PC-3 (cell line): ENCODE data around the gene MT1B. TPM values are rescaled to one million over a fixed set of nuclear protein-coding genes. Genes with fewer than 3 reads are reported as not detected.

Experiments
- ATAC-seq: fragments of 200-7000 bp; cut with Tn5 transposase; 2 replicates; pipeline ENCODE4 v1.9.1; 2020; ENCODE audit warnings: mild to moderate bottlenecking, moderate library complexity
- BruUV-seq: library from RNA; stranded (reverse); fragments of 400-500 nt; replicated peaks from 2 replicates; lab custom pipeline; 2021; lab: Mats Ljungman, UMichigan
- CTCF ChIA-PET: fragments of 300-600 bp; sonication (Branson Sonifier 250); formaldehyde crosslinking; loops from one replicate; lab custom pipeline; 2022; ENCODE audit warnings: antibody characterized with exemption; lab: Charles Lee
- POLR2A ChIA-PET: fragments of 300-600 bp; sonication (Branson Sonifier 250); formaldehyde crosslinking; loops from one replicate; lab custom pipeline; 2022; ENCODE audit warnings: antibody characterized with exemption; ENCODE audit not compliant: unreplicated experiment; lab: Charles Lee
- DNase-seq: peaks from one replicate; pipeline ENCODE4 v3.0.0-alpha.2; 2015
- H2AFZ ChIP-seq: fragments of 300-600 bp; sonication (generic); 2 replicates; pipeline ENCODE4 v1.6.0; 2016; ENCODE audit warnings: antibody characterized with exemption, low read length
- H3F3A ChIP-seq: fragments of 300-600 bp; sonication (generic); one replicate; pipeline ENCODE4 v1.6.0; 2017; ENCODE audit warnings: antibody characterized with exemption, low read length, control low read depth, mild to moderate bottlenecking; ENCODE audit not compliant: unreplicated experiment
- H3K27ac ChIP-seq: fragments of 300-600 bp; sonication (generic); 2 replicates; pipeline ENCODE4 v1.5.1; 2016; ENCODE audit warnings: mild to moderate bottlenecking, low read length
- H3K27me3 ChIP-seq: fragments of 300-600 bp; sonication (generic); 2 replicates; pipeline ENCODE4 v1.6.1; 2016; ENCODE audit warnings: low read length, mixed read lengths
- H3K36me3 ChIP-seq: fragments of 300-600 bp; sonication (generic); 2 replicates; pipeline ENCODE4 v1.6.1; 2016; ENCODE audit warnings: low read depth, mixed run types, low read length, mixed read lengths
- H3K4me1 ChIP-seq: fragments of 300-600 bp; sonication (generic); 2 replicates; pipeline ENCODE4 v1.5.1; 2016; ENCODE audit warnings: low read length; ENCODE audit not compliant: insufficient read depth
- H3K4me2 ChIP-seq: fragments of 300-600 bp; sonication (generic); 2 replicates; pipeline ENCODE4 v1.6.0; 2016; ENCODE audit warnings: low read length
- H3K4me3 ChIP-seq: fragments of 300-600 bp; sonication (generic); 2 replicates; pipeline ENCODE4 v1.5.1; 2016; ENCODE audit warnings: mild to moderate bottlenecking, low read length, mixed read lengths
- H3K79me2 ChIP-seq: fragments of 300-600 bp; sonication (generic); 2 replicates; pipeline ENCODE4 v1.6.1; 2017; ENCODE audit warnings: low read length, mixed read lengths
- H3K9ac ChIP-seq: fragments of 300-600 bp; sonication (generic); 2 replicates; pipeline ENCODE4 v1.6.0; 2016; ENCODE audit warnings: mild to moderate bottlenecking, low read length
- H3K9me2 ChIP-seq: fragments of 300-600 bp; sonication (generic); replicated peaks from 2 replicates; pipeline ENCODE4 v1.6.1; 2016; ENCODE audit warnings: mixed run types, low read length, mixed read lengths
- H3K9me3 ChIP-seq: fragments of 300-600 bp; sonication (generic); 2 replicates; pipeline ENCODE4 v1.6.1; 2016; ENCODE audit warnings: low read length, mixed read lengths
- H4K20me1 ChIP-seq: fragments of 300-600 bp; sonication (generic); 2 replicates; pipeline ENCODE4 v1.6.1; 2016; ENCODE audit warnings: low read length, mixed read lengths
- CTCF ChIP-seq: fragments of 300-600 bp; sonication (generic); conservative IDR thresholded peaks from 2 replicates; pipeline ENCODE4 v1.5.1; 2017; ENCODE audit warnings: antibody characterized with exemption, low read depth, mild to moderate bottlenecking, low read length
- EZH2 ChIP-seq: fragments of 300-600 bp; sonication (generic); IDR thresholded peaks from one replicate; pipeline ENCODE4 v1.6.1; 2017; ENCODE audit warnings: antibody characterized with exemption, mild to moderate bottlenecking, low read length; ENCODE audit not compliant: unreplicated experiment
- EZH2phosphoT487 ChIP-seq: fragments of 300-600 bp; sonication (generic); IDR thresholded peaks from 2 replicates; pipeline ENCODE4 v1.6.1; 2018; ENCODE audit warnings: mild to moderate bottlenecking, antibody characterized with exemption, low read length, borderline replicate concordance
- intact Hi-C: fragments of 100-400 bp; cut with micrococcal nuclease; formaldehyde crosslinking; loops from 2 replicates; pipeline ENCODE4 v1.9.0; 2023
- total RNA-seq: library from RNA; depleted of rRNA; stranded (reverse); fragments of >200 nt; gene quantifications from 2 replicates; pipeline ENCODE4 v1.2.3, GENCODE V29; 2014

The MT1B gene
- total RNA-seq, 1 experiment from 2014 or later = not detected

GRCh38 chr16:56632156-56632847 lies 19.4 kb upstream of the MT1B start, which contains the start of gene MT1M:
MT1M (plus strand) TSS chr16:56632659; CDS start chr16:56632732, 73 bp downstream.
- no peaks in the 10 kb centered on the region for H3F3A ChIP-seq
- no peaks in the 10 kb centered on the region for H3K27me3 ChIP-seq
- intact Hi-C loops = no loop called here
- H3K27ac ChIP-seq = no peak within 1 kb of the TSS
- no peaks in the 10 kb centered on the region for H3K9me3 ChIP-seq
- DNase-seq = peak; percentile 22
- POLR2A ChIA-PET = no interaction called here
- no peaks in the 10 kb centered on the region for H4K20me1 ChIP-seq
- H3K79me2 ChIP-seq = no peaks in the 10 kb centered on the region
- no peaks in the 10 kb centered on the region for H3K36me3 ChIP-seq
- CTCF ChIA-PET = no interaction called here
- H3K4me2 ChIP-seq = peak within 1 kb of the TSS; percentile 80
- ATAC-seq = peak; percentile 79
- no peaks in the 10 kb centered on the region; the same call in 1 of the 2 replicates for H3K4me1 ChIP-seq
- no peak for TF ChIP-seq CTCF
- no peak for TF ChIP-seq EZH2phosphoT487
- no peak for TF ChIP-seq EZH2
- peak within 1 kb of the TSS; percentile 91 for H2AFZ ChIP-seq
- no TSS peak for BruUV-seq
- no peaks in the 10 kb centered on the region for H3K9me2 ChIP-seq
- peak within 1 kb of the TSS; percentile 27; the same call in 1 of the 2 replicates for H3K9ac ChIP-seq
- peak within 1 kb of the TSS; percentile 67 for H3K4me3 ChIP-seq

GRCh38 chr16:56632848-56633365 lies 18.8 kb upstream of the MT1B start:
- Histone ChIP-seq H3K4me2 (peak overlapping the region; percentile 80), H3F3A (no peaks in the 10 kb centered on the region), H3K9ac (no peak overlapping the region; the same call in 1 of the 2 replicates), H2AFZ (no peak overlapping the region), H3K36me3 (no peaks in the 10 kb centered on the region), H3K27me3 (no peaks in the 10 kb centered on the region), H3K4me1 (no peaks in the 10 kb centered on the region; the same call in 1 of the 2 replicates), H3K79me2 (no peaks in the 10 kb centered on the region), H3K9me2 (no peaks in the 10 kb centered on the region), H4K20me1 (no peaks in the 10 kb centered on the region), H3K9me3 (no peaks in the 10 kb centered on the region), H3K4me3 (peak overlapping the region; percentile 67), H3K27ac (no peak overlapping the region)
- DNase-seq (no peak), ATAC-seq (no peak)
- POLR2A ChIA-PET = no interaction called here
- BruUV-seq = TSS peak; percentile 48
- TF ChIP-seq CTCF (no peak), EZH2 (no peak), EZH2phosphoT487 (no peak)
- CTCF ChIA-PET = no interaction called here
- intact Hi-C loops = no loop called here

- no peak overlapping the region for H3K4me2 ChIP-seq
- no peaks in the 10 kb centered on the region; the same call in 1 of the 2 replicates for H3K4me1 ChIP-seq
- no peaks in the 10 kb centered on the region for H3K9me2 ChIP-seq
- no peak for DNase-seq
- no peaks in the 10 kb centered on the region for H4K20me1 ChIP-seq
- CTCF ChIA-PET = no interaction called here
- H3K27me3 ChIP-seq = no peaks in the 10 kb centered on the region
- H3K9ac ChIP-seq = no peak overlapping the region
- ATAC-seq = no peak
- no peaks in the 10 kb centered on the region for H3K79me2 ChIP-seq
- no peak overlapping the region for H3K27ac ChIP-seq
- POLR2A ChIA-PET = no interaction called here
- no peak overlapping the region for H2AFZ ChIP-seq
- intact Hi-C loops = no loop called here
- no peak for TF ChIP-seq EZH2
- no peak for TF ChIP-seq EZH2phosphoT487
- no peak for TF ChIP-seq CTCF
- H3K9me3 ChIP-seq = no peaks in the 10 kb centered on the region
- H3F3A ChIP-seq = no peaks in the 10 kb centered on the region
- H3K36me3 ChIP-seq = no peaks in the 10 kb centered on the region
- H3K4me3 ChIP-seq = no peak overlapping the region
- BruUV-seq = no TSS peak
Observed at GRCh38 chr16:56633535-56633934, 18.2 kb upstream of the MT1B start.
